Endodermal cell (in vitro differentiated cells): Measurements from ENCODE around the gene NPAS3. TPM values are rescaled to one million over a fixed set of nuclear protein-coding genes. Genes with fewer than 3 reads are reported as not detected.

Experiments
- DNase-seq: peaks from one replicate; pipeline ENCODE4 v3.0.0-alpha.2; 2017
- H3K27ac ChIP-seq: 2 replicates; pipeline ENCODE4 v1.5.1; 2013; ENCODE audit warnings: mild to moderate bottlenecking, low read depth, low read length, moderate library complexity
- H3K27me3 ChIP-seq: 2 replicates; pipeline ENCODE4 v1.6.1; 2013; ENCODE audit warnings: mild to moderate bottlenecking, low read length, moderate library complexity; ENCODE audit not compliant: insufficient read depth, control insufficient read depth, poor library complexity, severe bottlenecking
- H3K36me3 ChIP-seq: 2 replicates; pipeline ENCODE4 v1.7.0; 2013; ENCODE audit warnings: mild to moderate bottlenecking, low read length, moderate library complexity; ENCODE audit not compliant: control insufficient read depth, insufficient read depth
- H3K4me1 ChIP-seq: one replicate; pipeline ENCODE4 v1.7.0; 2013; ENCODE audit warnings: low read length; ENCODE audit not compliant: control insufficient read depth, insufficient read depth
- H3K4me3 ChIP-seq: 2 replicates; pipeline ENCODE4 v1.5.1; 2013; ENCODE audit warnings: mild to moderate bottlenecking, low read length, moderate library complexity
- H3K9ac ChIP-seq: 2 replicates; pipeline ENCODE4 v1.6.1; 2013; ENCODE audit warnings: mild to moderate bottlenecking, low read length, moderate library complexity; ENCODE audit not compliant: poor library complexity, severe bottlenecking; ENCODE audit errors: extremely low read depth
- H3K9me3 ChIP-seq: 2 replicates; pipeline ENCODE4 v1.6.1; 2013; ENCODE audit warnings: mild to moderate bottlenecking, low read length, moderate library complexity; ENCODE audit not compliant: control insufficient read depth
- H3K27ac Mint-ChIP-seq: 2 replicates; pipeline ENCODE4 v1.8.0; 2020; ENCODE audit warnings: mixed read lengths
- H3K27me3 Mint-ChIP-seq: 2 replicates; pipeline ENCODE4 v1.8.0; 2021; ENCODE audit warnings: mild to moderate bottlenecking, mixed read lengths; ENCODE audit not compliant: insufficient read depth
- H3K36me3 Mint-ChIP-seq: 2 replicates; pipeline ENCODE4 v1.8.0; 2020; ENCODE audit warnings: low read depth, mixed read lengths
- H3K4me1 Mint-ChIP-seq: 2 replicates; pipeline ENCODE4 v1.8.0; 2020; ENCODE audit warnings: mixed read lengths
- H3K4me3 Mint-ChIP-seq: 2 replicates; pipeline ENCODE4 v1.8.0; 2020; ENCODE audit warnings: mild to moderate bottlenecking, moderate library complexity, mixed read lengths
- H3K9me3 Mint-ChIP-seq: 2 replicates; pipeline ENCODE4 v1.8.0; 2020; ENCODE audit warnings: mild to moderate bottlenecking, mixed read lengths
- WGBS, 2 experiments: methylation state at CpG; one replicate each; pipeline versions ENCODE4 v1.1.5 to v1.1.7; 2013; ENCODE audit warnings: missing lambda C conversion rate in 2 of 2, mixed read lengths in 1 of 2; ENCODE audit not compliant: insufficient coverage in 1 of 2, insufficient read length in 1 of 2; 5-methylcytosine and 5-hydroxymethylcytosine counted together
- total RNA-seq, 2 donors: library from RNA; stranded (reverse); fragmentation: NEBNext Ultra II Directional in 1 of 2; extraction: Animal tissue kit (Norgen Biotek cat#: 25700) in 1 of 2; gene quantifications; 2 replicates in 1 of 2; 3 replicates in 1 of 2; pipeline ENCODE4 v1.2.1, GENCODE V29; 2021
- TF ChIP-seq, protein P1 (sequence below): fragments of 200-600 bp; sonication (generic); conservative IDR thresholded peaks from 2 replicates; pipeline ENCODE4 v1.5.0; 2021; ENCODE audit warnings: antibody characterized with exemption, mild to moderate bottlenecking

NPAS3 gene
- total RNA-seq, 2 donors from 2014 or later = 1.4 to 1.6 TPM

DNA sequence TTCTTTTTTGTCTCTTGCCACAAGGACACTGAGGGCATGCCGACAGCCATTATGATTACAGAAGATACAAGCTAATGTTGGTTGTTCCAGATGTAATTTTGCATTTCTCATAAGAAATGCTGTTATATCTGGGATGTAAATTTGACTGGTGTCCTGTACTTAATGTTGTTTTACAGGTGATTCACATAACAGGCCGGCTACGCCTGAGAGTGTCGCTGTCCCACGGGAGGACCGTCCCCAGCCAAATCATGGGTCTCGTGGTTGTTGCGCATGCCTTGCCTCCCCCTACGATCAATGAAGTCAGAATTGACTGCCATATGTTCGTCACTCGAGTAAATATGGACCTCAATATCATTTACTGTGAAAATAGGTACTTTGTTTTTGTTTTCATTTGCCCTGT lies 835.5 kb downstream of the NPAS3 start:
- DNase-seq = no peak
- H3K27me3 ChIP-seq = no peaks in the 10 kb centered on the region
- peaks cover 4% of the 10 kb centered on the region for H3K4me1 Mint-ChIP-seq
- no peaks in the 10 kb centered on the region for H3K36me3 Mint-ChIP-seq
- no peak overlapping the region for H3K4me3 ChIP-seq
- H3K9me3 ChIP-seq = no peaks in the 10 kb centered on the region
- 93 to 95% methylated on average over 9 to 11 of the region's 11 CpGs for WGBS, 2 experiments
- H3K36me3 ChIP-seq = no peaks in the 10 kb centered on the region
- no peaks in the 10 kb centered on the region for H3K27me3 Mint-ChIP-seq
- H3K27ac ChIP-seq = no peak overlapping the region
- H3K4me1 ChIP-seq = peaks cover 5% of the 10 kb centered on the region
- H3K4me3 Mint-ChIP-seq = no peak overlapping the region
- H3K27ac Mint-ChIP-seq = no peak overlapping the region
- H3K9me3 Mint-ChIP-seq = no peaks in the 10 kb centered on the region
- TF ChIP-seq, protein P1, sequence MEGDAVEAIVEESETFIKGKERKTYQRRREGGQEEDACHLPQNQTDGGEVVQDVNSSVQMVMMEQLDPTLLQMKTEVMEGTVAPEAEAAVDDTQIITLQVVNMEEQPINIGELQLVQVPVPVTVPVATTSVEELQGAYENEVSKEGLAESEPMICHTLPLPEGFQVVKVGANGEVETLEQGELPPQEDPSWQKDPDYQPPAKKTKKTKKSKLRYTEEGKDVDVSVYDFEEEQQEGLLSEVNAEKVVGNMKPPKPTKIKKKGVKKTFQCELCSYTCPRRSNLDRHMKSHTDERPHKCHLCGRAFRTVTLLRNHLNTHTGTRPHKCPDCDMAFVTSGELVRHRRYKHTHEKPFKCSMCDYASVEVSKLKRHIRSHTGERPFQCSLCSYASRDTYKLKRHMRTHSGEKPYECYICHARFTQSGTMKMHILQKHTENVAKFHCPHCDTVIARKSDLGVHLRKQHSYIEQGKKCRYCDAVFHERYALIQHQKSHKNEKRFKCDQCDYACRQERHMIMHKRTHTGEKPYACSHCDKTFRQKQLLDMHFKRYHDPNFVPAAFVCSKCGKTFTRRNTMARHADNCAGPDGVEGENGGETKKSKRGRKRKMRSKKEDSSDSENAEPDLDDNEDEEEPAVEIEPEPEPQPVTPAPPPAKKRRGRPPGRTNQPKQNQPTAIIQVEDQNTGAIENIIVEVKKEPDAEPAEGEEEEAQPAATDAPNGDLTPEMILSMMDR = no peak
- no peak overlapping the region for H3K9ac ChIP-seq

GRCh38 chr14:33774723-33775470 lies 836.2 kb downstream of the NPAS3 start:
- Histone ChIP-seq H3K9me3 (no peaks in the 10 kb centered on the region), H3K4me1 (peaks cover 5% of the 10 kb centered on the region), H3K36me3 (no peaks in the 10 kb centered on the region), H3K4me3 (no peak overlapping the region), H3K27ac (no peak overlapping the region), H3K9ac (no peak overlapping the region), H3K27me3 (no peaks in the 10 kb centered on the region)
- no peak for DNase-seq
- TF ChIP-seq, protein P1 = no peak
- Mint-ChIP-seq H3K27ac (no peak overlapping the region), H3K4me3 (no peak overlapping the region), H3K36me3 (no peaks in the 10 kb centered on the region), H3K9me3 (no peaks in the 10 kb centered on the region), H3K27me3 (no peaks in the 10 kb centered on the region), H3K4me1 (peaks cover 4% of the 10 kb centered on the region)
- 87 to 91% methylated on average over 10 to 11 of the region's 11 CpGs for WGBS, 2 experiments

GRCh38 chr14:33776871-33777270 lies 838.2 kb downstream of the NPAS3 start:
- Histone ChIP-seq H3K4me3 (no peak overlapping the region), H3K4me1 (peaks cover 5% of the 10 kb centered on the region), H3K9ac (no peak overlapping the region), H3K27ac (no peak overlapping the region), H3K9me3 (no peaks in the 10 kb centered on the region), H3K36me3 (no peaks in the 10 kb centered on the region), H3K27me3 (no peaks in the 10 kb centered on the region)
- Mint-ChIP-seq H3K27ac (no peak overlapping the region), H3K36me3 (no peaks in the 10 kb centered on the region), H3K4me3 (no peak overlapping the region), H3K27me3 (no peaks in the 10 kb centered on the region), H3K4me1 (peaks cover 4% of the 10 kb centered on the region), H3K9me3 (no peaks in the 10 kb centered on the region)
- no peak for DNase-seq
- 83 to 94% methylated on average over 4 to 6 of the region's 6 CpGs for WGBS, 2 experiments
- TF ChIP-seq, protein P1 = no peak
